ENCODE measurements around the gene TCEANC.

Gene TCEANC

GRCh38 chrX:13700380-13700779, 47.4 kb downstream of the TCEANC start:
- DNase-seq (ENCODE audit: low read depth), result no peak
- H3K4me3 ChIP-seq (ENCODE audit: control insufficient read depth, low read depth, low read length), result no peak overlapping the region
- no peak for TF ChIP-seq CTCF (IDR thresholded peaks at IDR 0.05; ENCODE audit: control insufficient read depth, insufficient read depth, low read depth, low read length, missing control alignments)

GRCh38 chrX:13702111-13702789, 49.3 kb downstream of the TCEANC start:
- DNase-seq (ENCODE audit: low read depth), result no peak
- no peak for TF ChIP-seq CTCF (IDR thresholded peaks at IDR 0.05; ENCODE audit: control insufficient read depth, insufficient read depth, low read depth, low read length, missing control alignments)
- H3K4me3 ChIP-seq (ENCODE audit: control insufficient read depth, low read depth, low read length), result no peak overlapping the region

GRCh38 chrX:13703135-13703534, 50.2 kb downstream of the TCEANC start:
- no peak for DNase-seq (ENCODE audit: low read depth)
- H3K4me3 ChIP-seq (ENCODE audit: control insufficient read depth, low read depth, low read length), result no peak overlapping the region
- no peak for TF ChIP-seq CTCF (IDR thresholded peaks at IDR 0.05; ENCODE audit: control insufficient read depth, insufficient read depth, low read depth, low read length, missing control alignments)

GRCh38 chrX:13703589-13703988, 50.6 kb downstream of the TCEANC start:
- TF ChIP-seq CTCF (IDR thresholded peaks at IDR 0.05; ENCODE audit: control insufficient read depth, insufficient read depth, low read depth, low read length, missing control alignments), result no peak
- DNase-seq (ENCODE audit: low read depth), result no peak
- no peak overlapping the region for H3K4me3 ChIP-seq (ENCODE audit: control insufficient read depth, low read depth, low read length)

GRCh38 chrX:13711141-13711540, 58.2 kb downstream of the TCEANC start:
- no peak for DNase-seq (ENCODE audit: low read depth)
- TF ChIP-seq CTCF (IDR thresholded peaks at IDR 0.05; ENCODE audit: control insufficient read depth, insufficient read depth, low read depth, low read length, missing control alignments), result no peak
- H3K4me3 ChIP-seq (ENCODE audit: control insufficient read depth, low read depth, low read length), result no peak overlapping the region
